NAMALWA (cell line): ENCODE measurements around the gene NOTCH1.

Experiments
- DNase-seq: peaks from one replicate; pipeline ENCODE4 v3.0.0-alpha.2; 2015; ENCODE audit warnings: low spot score

Gene NOTCH1

DNA sequence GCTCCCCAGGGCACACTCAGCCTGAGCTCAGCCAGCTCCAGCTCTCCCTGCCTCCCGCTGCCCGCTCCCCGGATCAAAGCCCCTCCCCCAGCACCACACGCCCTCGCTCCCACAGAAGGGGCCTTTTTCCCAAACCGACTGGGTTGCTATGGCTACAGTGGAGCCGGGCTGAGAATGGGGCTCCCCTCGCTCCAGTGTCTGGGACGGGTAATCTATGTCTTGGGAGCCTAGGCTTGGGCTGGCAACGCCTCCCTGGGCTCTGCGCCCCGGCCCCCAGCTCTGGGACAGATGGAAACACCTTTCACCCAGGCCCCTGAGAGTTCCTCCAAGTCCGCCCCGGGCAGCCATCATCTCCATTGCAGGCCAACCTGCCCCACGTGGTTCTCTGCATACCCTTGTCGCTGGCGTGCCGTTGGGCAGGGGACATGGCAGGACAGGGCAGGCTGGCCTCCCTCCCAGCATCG is 29.6 kb downstream of the NOTCH1 start:
- no peak for DNase-seq

DNA sequence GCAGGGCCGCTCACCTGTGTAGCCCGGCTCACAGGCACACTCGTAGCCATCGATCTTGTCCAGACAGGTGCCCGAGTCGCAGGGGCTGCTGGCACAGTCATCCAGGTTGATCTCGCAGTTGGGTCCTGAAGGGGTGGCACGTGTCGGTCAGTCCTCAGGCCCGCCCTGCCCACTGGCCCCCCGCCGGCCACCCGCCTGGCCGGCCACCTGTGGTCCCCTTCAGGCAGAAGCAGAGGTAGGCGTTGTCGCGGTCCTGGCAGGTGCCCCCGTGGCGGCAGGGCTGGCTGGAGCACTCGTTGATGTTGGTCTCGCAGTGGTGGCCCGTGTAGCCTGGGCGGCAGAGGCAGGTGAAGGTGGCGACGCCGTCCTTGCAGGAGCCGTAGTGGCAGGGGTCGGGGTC is 30.6 kb downstream of the NOTCH1 start:
- DNase-seq: no peak

DNA sequence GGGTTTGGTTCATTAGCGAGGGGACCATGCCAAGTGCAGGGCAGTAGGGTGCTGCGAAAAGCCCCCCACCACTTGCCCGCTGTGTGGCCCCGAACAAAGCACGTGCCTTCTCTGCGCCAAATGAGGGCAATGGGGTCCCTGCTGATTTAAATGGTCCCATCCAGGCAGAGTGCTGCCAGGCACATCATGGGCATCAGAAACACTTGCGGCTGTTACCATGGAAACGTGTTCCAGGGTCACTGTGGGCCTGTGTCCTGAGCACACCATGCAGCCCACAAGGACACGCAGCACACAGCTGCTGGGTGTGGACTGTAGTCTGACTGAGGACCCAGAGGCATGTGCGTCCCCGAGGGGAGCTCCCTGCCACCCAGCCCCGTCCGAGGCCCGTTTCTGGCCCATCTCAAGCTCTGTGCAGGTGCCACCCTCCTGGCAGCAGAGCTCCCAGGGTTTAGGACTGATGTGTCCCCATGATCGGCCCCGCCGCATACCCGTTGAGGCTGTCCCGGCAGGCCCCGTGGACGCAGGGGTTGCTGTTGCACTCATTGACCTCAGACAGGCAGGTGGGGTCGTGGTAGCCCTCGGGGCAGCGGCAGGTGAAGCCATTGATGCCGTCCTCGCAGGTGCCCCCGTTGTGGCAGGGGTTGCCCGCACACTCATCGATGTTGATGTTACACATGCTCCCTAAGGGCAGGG is 31.7 kb downstream of the NOTCH1 start:
- DNase-seq: no peak

DNA sequence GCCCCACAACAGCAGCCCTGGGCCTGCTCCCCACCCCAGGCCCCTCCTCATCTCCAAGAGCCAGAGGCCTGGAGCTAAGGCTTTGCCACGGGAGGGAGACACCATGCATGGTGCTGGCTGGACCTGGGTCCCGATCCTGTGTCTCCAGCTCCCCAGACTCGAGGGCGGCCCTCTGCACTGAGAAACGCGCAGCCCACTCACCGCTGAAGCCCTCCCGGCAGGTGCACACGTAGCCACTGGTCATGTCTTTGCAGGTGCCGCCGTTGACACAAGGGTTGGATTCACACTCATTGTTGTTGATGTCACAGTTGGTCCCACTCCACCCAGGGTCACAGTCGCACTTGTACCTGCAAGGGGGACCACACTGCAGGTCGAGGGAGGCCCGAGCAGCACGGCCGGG is 32.7 kb downstream of the NOTCH1 start:
- DNase-seq: no peak

DNA sequence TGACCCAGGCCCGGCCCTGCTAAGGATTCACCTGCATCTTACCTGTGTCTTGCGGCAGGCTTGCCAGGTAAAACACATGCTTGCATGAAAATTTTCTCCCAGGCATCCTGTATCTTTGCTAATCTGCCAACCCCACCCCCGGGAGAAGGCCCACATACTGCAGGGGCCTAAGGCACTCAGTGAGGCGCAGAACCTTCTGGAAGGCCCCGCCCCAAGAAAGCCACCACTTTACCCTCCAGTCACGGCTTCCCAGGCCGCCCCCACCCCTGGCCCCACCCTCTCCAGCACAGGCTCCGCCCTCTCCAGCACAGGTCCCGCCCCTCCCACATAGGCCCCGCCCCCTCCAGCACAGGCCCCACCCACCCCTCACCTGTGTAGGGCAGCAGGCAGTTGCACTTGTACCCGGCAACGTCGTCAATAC is 33.2 kb downstream of the NOTCH1 start:
- peak; percentile 19 for DNase-seq

DNA sequence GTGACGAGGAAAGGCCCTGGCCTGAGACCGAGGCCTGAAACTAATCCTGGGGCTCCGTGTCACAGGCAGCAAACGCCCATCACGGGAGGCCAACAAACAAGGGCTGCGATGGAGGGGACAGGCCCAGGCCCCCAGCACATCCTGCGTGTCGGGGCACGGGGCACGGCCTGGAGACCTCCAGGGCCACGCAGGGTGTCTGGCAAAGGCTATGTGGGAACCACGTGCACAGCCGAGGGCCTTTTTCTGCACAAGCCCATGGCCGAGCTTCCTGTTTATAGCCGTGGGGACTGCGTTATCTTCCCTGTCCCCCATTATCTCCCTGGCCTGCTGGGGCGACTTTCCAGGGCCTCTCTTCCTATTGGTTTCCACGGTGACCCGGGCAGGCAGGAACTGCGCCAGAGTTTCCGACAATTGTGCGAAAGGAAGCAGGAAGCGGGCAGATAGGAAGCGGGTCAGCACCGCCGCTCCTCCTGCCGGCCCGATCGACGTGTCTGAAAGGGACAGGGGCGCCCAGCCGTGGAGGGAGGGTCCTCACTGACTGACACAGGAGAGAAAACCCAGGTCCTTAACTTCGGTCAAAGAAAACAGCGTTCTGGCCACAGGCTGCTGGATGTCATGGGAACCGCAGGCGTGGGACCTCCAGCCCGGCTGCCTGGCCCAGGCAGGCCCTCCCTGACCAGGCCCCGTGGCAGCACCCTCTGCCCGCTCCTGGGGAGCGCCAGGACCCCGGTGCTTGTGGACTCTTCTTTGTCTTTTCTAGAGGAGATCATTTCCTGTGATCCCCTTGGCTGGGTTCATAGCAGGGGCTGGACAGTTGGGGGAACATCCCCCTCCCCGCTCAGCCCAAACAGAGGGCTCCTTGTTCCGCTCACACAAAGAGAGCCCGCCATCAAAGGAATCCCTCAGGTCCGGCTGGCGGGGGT is 33.9 kb downstream of the NOTCH1 start:
- DNase-seq: no peak

DNA sequence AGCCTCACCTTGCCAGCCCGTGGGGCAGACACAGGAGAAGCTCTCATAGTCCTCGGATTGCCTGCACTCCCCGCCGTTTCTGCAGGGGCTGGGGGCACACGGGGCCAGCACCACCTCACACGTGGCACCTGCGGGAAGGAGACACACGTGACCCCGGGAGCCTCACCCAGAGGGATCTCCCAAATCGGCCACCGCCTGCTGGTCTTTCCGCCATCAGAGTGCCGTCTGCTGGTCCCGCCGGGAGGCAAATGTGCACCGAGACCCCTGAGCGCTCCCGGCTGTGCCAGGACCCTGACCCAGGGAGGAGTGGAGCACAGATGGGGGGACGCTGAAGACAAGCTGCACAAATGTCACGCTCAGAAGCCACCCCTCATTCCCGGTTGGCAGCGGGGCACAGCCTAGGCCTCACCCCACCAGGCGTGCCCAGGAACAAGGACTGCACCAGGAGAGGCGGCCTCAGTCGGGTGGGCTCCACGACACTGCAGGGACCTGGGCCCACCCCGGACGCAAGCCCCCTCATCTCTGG is 34.6 kb downstream of the NOTCH1 start:
- DNase-seq: no peak

DNA sequence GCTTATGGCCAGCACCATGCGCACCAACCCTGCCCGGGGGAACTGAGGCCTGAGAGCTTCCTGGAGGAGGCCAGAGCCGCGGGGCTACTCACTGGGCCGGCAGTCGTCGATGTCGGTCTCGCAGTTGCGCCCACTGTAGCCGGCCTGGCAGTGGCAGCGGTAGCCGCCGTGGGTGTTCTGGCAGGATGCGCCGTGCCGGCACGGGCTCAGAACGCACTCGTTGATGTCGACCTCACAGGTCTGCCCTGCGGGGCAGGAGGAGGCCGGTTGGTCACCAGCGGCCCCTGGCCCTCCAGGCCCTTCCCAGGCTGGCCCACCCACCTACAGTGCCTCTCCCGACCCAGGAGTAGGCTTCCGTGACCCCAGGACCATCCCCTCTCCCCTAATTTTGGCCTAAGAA is 35.3 kb downstream of the NOTCH1 start:
- no peak for DNase-seq

DNA sequence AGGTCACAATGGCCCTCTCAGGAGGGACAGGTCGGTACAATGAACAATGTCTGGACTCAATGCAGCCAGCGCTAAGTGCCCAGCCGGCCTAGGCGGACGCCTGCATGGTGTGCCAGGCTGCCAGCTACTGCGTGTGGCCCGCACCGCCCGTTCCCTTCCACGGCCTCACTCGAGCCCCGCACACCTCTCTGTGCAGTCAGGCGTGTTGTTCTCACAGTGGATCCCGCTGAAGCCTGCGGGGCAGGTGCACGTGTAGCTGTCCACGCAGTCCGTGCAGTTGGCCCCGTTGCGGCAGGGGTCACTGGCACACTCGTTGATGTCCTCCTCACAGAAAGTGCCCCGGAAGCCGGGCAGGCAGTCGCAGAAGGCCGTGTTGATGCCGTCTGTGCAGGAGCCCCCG is 36.3 kb downstream of the NOTCH1 start:
- DNase-seq: no peak

DNA sequence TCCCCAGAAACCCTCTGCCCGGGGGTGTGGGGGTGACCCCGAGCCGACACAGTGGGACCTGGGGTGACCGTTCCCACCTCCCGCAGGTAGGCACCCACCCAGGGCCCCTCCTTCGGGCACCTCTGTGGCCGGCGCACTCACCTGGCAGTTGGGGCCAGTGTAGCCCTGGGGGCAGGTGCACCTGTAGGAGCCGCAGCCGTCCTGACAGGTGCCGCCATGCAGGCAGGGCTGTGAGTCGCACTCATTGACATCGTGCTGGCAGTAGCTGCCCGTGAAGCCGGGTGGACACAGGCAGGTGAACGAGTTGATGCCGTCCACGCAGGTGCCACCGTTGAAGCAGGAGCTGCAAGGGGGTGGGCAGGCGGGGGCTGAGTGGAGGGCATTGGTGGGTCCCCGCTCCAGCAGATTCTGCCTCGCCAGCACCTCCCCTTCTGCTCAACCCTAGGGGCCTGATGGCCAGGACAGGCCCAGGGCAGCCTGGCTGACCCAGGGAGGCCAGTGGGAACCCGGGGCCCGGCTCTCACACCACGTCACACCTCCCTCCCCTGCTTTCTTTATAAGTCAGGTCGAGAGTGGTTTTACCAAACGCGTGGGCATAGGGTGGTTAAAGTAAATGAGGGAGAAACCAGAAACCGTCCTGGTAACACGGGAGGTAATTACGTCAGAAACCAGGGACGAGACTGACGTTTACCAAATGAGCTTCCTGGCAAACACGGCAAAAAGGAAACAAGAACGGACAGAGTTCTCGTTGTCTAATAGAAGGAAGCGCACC is 36.9 kb downstream of the NOTCH1 start:
- DNase-seq: no peak

DNA sequence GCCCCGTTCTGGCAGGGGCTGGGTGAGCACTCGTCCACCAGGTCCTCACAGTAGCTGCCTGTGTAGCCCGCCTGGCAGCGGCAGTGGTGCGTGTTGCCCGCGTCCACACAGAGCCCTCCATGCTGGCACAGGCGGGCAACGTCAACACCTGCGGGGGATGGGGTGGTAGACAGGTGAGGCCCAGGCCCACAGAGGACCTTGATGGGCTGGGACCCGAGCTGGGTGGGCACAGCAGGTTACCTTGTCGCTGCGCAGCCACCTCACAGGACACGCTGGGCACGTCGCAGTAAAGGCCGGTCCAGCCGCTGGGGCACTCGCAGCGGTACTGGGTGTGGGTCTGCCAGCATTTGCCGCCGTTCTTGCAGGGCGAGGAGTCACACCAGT is 37.9 kb downstream of the NOTCH1 start:
- DNase-seq: no peak

DNA sequence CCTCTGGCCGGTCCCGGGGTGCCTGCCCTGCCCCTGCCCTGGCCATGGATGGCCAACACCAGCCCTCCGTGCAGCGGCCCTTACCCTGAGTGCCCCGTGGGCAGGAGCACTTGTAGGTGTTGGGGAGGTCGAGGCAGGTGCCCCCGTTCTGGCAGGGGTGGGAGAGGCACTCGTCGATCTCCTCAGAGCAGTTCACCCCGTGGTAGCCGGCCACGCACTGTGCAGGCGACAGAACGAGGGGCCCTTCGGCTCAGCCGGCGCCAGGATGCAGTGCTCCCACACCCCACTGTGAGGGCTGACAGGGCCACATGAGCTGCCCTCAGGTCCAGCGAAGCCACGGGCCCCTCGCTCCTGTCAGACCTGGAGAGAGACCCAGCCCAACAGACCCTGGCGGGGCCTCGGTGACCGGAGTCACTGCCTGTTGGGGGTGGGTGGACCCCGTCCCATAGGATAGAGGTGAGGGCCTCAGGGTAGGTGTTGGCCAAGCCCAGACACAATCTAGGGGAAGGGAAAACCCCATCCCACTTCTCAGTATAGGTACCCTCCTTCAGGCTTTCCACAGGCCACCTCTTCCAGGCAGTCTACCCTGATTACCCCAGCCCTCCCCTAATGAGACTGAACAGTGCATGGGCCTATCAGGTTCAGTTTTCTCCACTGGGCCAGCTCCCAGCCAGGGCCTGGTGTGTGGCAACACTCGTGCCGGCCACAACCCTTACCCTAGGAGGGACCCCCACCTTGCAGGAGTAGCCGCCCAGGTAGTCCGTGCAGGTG is 38.4 kb downstream of the NOTCH1 start:
- DNase-seq: no peak

DNA sequence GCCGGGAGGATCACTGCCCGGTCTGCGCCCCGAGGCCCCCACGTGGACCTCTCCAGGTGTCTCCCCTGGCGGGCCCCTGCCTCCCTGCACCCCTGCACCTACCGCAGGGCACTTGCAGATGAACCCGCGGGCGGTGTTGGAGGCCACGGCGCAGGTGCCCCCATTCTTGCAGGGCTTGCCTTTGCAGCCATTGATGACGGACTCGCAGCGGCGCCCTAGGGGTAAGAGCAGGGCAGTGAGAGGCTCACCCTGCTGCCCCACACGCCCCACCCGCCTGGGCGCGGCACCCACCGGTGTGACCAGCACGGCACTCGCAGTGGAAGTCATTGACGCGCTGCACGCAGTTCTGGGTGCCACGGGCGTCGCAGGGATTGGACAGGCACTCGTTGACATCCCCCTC is 39.4 kb downstream of the NOTCH1 start:
- no peak for DNase-seq

DNA sequence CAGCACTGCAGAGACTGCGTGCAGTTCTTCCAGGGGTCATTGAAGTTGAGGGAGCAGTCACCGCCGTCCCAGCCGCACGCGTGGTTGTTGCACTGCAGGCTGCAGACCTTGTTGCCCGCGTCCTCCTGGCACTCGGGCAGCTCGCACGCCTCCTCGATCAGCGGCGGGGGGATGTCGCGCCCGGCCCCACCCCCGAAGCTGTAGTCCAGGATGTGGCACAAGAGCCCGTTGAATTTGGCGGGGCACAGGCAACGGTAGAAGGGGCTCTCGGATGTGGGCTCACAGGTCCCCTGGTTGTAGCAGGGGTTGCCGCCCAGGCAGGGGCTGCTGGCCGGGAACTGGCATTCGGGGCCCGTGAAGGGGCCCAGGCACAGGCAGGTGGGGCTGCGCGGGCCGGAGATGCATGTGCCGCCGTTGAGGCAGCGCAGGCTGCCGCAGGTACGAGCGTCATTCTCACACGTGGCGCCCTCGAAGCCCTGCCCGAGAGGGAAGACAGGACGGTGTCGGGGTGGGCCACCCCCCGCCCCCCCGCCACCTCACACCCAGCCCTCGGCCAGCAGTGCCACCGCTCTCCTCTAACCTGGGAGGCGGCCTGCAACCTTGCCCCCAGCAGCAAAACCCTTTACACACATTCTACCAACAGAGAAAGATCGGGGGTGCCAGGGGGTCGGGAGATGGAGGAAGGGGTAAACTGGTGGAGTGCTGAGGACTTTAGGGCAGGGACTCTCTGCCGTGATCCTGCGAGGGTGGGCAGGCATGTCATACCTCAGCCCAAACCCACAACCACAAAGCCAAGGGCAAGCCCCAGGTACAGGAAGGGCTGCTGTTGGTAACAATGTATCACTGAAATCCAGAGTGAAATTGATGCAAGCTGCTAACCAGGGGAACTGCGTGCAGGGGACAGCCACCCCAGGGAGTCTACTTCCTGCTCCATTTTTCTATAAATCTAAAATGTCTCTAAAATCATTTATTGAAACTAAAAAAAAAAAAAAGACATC is 40.1 kb downstream of the NOTCH1 start:
- DNase-seq: no peak

DNA sequence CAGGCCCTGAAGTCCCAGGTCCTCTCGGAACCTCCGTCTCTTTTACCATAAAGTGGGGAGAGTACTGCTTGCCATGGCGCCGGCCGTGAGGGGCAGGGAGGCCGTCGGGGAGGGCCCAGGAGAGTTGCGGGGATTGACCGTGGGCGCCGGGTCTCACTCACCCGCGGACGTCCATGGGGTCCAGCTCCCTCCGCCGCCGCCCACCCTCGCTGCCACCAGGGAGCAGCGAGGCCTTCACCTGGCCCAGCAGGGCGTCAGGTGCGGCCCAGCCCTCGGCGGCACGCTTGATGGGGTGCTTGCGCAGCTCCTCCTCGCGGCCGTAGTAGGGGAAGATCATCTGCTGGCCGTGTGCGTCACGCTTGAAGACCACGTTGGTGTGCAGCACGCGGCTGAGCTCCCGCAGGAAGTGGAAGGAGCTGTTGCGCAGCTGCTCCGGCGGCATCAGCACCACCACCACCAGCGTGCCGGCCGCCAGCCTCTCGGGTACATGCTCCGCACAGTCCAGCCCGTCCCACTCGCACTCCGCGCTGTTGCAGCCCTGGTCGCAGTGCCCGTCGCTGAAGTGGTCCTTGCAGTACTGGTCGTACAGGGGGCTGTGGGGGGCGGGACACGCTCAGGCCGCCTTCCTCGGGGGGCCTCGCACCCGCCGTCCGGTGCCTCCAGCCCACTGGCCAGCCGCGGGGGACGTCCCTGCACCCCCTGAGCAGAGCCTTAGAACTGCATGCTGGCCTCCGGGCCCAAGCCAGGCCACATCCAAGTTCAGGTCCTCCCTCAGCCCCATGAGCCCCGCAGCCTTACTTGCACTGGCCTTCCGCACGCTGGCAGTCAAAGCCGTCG is 41.1 kb downstream of the NOTCH1 start:
- DNase-seq: no peak

DNA sequence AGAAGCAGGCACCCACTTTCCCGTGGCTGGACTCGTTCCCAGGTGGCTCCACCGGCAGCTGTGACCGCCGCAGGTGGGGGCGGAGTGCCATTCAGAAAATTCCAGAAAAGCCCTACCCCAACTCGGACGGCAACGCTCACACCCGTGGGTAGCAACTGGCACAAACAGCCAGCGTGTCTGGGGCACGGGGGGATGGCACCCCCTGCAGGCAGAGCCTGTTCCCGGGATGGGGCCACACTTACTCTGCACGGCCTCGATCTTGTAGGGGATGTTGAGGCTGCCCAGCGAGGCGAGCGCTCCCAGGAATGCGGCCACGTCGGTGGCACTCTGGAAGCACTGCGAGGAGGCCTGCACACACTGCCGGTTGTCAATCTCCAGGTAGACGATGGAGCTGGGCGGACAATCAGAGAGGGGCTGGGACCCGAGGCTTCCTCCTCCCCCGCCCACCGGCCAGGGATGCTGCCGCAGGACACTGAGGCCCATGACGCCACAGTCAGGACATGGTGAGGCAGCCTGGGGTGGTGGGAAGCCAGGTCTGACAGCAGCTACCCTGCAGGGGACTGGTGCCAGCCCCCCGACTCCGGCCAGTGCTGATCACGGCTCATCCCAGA is 42.8 kb downstream of the NOTCH1 start:
- DNase-seq: no peak

DNA sequence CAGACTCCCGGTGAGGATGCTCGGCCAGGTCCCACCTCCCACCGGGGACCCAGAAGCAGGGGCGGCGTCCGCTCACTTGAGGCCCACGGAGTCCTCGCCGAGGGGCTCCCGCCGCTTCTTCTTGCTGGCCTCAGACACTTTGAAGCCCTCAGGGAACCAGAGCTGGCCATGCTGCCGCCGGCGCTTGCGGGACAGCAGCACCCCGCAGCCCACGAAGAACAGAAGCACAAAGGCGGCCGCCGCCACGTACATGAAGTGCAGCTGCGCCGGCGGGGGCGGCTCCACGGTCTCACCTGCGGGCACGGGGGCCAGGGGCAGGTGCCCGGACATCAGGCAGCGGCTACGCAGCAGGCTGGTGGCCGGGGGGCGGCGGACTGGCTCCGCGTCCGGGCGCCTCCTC is 43.7 kb downstream of the NOTCH1 start:
- DNase-seq: no peak

DNA sequence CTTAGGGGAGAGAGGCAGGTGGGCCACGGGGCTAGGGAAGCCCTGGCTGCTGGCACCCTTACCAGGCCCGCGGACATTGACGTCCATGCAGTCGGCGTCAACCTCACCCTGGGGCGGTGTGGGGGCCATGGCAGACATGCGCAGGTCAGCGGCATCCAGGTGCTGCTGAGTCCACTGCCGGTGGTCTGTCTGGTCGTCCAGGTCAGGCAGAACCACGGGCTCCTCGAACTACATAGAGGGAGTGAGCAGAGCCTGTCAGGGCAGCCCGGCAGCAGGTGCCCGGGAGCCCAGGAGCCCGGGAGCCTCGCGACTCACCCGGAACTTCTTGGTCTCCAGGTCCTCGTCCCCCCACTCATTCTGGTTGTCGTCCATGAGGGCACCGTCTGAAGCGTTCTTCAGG is 44.2 kb downstream of the NOTCH1 start:
- no peak for DNase-seq
